GM18511 (cell line): ENCODE data around the gene AUTS2.

ENCODE experiments used
- ATAC-seq: cut with Tn5 transposase; IDR thresholded peaks from one replicate; pipeline ENCODE4 v1.9.1; 2021; ENCODE audit warnings: mild to moderate bottlenecking, moderate library complexity; ENCODE audit not compliant: unreplicated experiment

AUTS2 gene

DNA sequence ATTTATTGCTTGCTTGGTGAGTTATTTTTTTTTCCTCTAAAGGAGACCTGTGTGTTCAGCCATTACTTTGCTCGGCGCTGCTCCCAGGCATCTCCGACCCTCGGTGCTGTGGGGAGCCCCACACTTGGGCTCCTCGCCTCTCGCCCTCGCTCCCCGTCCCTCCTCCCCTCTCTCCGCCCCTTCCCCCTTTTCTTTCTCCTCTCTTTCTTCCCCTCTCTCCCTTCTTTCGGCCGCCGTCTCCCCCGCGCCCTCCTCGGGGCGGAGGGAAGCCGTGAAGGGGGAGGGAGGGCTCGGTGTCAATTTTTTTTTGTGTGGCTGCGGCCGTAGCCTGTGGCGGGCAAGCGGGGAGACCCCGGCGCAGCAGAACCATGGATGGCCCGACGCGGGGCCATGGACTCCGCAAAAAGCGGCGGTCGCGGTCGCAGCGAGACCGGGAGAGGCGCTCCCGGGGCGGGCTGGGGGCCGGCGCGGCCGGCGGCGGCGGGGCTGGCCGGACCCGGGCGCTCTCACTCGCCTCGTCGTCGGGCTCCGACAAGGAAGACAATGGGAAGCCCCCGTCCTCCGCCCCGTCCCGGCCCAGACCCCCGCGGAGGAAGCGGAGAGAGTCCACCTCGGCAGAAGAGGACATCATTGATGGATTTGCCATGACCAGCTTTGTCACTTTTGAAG is 1.1 kb downstream of the AUTS2 start:
- no peak for ATAC-seq

DNA sequence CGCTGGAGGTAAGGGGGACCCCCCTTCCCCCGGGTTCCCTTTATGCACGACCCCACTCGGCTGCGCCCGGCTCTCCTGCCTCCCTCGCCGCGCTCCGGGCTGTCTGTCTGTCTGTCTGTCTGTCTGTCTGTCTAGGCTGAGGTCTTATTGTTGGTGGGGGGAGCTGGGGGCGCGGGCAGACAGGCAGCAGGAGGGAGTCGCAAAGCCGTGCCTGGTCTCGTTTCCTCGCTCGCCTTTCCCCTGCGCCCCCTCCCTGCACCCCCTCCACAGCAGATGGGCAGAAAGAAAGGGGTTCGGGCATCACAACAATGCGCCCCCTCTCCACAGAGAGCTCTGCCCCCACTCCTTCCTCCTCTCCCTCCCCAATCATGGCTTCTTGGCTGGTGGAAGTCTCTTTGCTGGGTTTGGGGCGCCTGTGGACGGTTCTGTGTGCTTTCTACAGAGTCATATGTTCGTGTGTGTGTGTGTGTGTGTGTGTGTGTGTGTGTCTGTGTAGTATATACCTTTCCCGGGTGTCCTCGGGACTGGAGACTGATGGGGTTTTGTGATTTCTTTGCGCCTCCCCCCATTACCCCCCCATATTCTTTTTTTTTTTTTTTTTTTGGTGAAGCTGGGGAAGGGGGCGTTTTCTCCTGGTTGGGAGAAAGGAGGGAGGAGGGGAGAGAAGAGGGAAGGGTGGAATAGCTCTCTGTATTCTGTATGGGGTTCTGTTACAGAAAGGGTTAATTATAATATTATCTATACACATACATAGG is 1.9 kb downstream of the AUTS2 start:
- ATAC-seq = no peak

DNA sequence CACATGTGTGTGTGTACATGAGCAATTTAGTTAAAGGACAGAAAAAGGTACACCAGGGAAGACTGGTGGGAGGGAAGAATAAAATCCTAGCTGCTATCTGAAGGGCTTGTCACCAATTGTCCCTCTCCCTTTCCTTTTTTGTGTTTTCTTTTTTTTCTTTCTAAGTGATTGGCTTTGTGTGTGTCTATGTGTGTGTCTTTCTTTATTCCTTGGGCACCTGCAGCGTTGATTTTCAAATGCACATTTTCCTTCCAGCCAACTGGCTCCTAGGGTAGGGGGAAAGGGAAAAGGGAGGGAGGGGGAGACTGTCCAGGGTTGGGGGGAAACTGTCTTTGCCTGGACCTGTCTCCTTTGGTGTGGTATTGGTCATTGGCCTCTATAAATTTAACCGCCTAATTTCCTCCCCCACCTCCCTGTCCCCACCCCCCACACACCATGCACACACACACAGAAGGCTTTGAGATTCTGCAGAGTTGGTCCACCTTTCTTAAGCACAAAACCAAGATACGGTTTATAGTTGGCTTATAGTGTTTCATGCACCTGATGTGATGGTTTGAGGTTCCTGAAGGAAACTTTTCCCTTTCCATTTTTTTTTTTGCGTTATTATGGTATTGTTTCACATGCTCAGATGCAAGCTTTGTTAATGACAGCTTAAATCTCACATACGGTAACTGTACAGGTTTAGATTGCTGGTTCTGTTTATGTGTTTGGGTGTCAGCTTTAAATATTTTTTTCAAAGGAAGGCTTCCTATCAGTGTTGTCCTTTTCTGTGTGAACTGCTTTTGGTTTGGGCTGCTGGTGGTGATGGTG is 2.6 kb downstream of the AUTS2 start:
- ATAC-seq = no peak

GRCh38 chr7:69602522-69602921 is 4.2 kb downstream of the AUTS2 start:
- ATAC-seq = no peak

DNA sequence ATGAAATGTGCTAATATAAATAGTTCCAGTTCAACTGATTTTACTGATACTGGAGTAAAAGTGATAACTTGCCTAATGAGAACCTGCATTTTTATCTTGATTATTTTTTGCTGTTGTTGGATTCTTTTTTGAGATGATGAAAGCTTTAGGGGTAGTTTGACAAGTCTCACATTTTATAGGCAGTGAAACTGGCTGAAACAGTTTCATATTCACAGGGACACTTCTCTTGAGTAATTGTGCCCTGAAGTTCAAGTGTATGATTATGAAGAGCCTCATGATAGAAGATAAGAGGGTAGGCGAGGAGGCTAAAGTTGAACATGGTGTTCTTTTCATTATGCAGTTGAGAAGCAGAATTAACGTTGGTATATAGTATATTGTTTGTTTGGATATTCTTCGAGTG is 5.1 kb downstream of the AUTS2 start:
- ATAC-seq = peak; percentile 55

DNA sequence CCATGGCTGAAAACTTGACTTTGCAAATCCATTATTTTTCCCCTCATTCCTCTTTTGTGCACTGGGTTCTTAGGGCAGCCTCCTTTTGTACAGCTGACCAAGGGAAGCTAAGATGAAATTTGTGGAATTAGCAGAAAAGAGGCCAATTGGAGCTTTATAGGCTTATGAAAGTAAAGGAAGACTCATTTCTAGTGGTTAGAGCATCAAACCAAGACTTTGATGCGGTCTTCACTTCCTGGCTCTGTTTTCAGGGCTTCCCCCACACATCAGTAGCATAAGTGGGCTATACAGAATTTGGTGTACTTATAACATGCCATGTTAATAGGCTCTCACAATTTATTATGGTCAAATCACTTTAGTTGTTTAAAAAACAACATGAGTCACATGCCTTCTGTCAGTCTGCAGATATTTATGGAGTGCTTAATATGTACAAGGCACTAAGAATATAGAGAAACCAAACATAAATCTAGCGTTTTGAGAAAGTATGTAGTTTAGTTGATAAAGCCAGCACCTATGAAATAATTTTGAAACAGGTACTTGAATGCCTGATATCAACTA is 5.7 kb downstream of the AUTS2 start:
- ATAC-seq = peak; percentile 86

DNA sequence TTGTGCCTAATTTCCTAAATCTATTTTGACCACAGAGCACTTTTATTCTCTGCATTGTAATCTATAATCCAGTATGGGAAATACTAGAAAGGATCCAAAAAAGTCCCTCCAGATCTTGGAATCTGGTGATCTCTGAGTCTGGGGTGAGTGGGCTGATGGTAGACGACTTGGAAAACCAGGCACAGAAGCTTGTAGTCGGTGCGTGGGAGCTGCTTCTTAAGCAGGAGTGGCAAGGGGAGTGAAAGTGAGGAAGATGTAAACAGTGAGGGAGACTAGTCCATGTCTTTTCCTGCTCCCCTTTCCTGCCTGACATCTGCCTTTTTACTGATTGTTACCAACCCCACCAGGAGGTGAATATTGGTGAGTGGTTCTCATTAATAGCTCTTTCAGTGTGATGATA is 6.8 kb downstream of the AUTS2 start:
- ATAC-seq = no peak

DNA sequence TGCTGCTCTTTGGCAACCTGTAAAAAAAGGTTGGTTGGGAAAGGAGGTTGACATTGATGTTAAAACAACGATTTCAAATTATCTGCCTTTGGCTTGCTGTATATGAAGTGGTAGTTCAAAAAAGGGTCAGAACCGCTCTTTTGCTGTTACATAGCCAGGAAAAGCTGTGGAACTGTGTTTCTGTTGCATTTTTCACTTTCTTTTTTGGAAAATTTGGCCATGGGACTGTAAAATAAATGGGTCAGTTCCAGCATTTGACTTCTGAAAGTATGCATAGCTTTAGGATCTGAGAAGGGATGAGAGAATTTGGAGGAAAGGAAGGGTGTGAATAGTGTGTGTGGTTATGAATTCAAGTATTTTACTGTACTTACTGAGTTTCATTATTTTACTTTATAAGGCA is 7.3 kb downstream of the AUTS2 start:
- no peak for ATAC-seq

GRCh38 chr7:69608049-69608448 is 9.8 kb downstream of the AUTS2 start:
- no peak for ATAC-seq

GRCh38 chr7:69608878-69609277 is 10.6 kb downstream of the AUTS2 start:
- ATAC-seq = no peak

DNA sequence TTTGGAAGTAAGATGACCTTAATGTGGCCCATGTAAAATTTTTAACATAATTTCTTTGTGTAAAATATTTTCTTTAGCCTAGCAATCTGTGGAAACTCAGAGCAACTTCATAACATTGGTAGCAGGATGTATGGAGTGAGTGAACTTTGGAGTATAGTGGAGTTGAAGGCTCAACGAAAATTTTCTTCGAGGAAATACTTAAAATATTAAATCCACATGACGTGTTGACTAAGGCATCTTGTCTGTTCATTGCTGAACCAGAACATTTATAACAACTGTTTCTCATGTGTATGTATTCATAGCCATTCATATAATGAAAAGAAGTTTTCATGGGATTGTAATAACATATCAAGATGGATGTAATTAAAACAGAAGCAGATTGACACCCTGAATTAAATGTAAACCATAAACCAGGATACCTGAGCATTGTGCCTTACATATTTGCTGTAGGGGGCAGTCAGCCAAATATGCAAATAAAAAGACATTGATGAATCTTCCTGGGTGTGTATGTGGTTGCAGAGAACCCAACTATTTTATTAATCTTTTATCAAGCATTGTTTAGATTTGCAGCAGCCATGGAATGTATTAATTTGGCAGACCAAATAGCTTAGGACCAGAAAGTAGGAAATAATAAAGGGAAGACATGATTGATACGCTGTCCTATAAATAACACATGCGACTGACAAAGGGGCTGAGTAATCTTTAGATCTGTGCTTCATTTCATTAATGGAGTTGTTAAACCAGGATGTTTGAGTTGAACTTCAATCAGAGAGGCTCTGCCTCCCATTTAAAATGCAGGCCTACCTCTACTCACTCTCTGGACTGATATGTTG is 11.5 kb downstream of the AUTS2 start:
- no peak for ATAC-seq

DNA sequence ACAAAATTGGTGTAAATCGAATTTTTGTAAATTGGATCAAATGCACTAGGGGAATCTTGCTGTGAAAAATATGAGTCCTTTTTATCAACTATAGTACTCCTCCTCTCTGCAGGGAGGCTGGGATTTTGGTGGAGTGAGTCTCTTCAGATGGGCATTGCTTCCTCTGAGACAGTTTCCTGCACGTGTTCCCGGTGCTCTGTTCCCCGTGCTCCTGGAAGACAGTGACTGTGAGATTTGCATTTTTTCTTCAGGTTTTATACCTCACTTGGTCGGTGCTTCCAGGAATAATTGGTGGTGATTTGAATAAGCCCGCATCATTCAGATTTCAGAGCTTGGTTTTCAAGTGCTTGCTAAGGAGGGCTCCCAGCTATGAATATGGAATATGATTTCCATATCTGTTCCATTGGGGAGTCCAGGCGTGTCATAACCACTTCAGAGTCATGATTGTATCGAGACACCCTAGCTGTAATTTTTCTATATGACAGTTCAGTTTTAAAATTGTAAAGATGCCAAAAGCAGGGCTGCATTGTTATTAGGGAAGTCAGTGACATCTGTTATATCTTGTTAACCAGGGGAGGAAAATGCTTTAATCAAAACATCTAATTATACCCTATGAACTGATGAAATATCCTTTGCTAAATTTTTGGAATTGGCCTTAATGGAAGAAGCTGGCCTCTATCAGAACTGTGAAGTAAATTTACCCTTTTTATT is 12.3 kb downstream of the AUTS2 start:
- no peak for ATAC-seq

- no peak for ATAC-seq
Measured at GRCh38 chr7:69612981-69613380, 14.7 kb downstream of the AUTS2 start.

GRCh38 chr7:69613846-69614245 is 15.6 kb downstream of the AUTS2 start:
- no peak for ATAC-seq

DNA sequence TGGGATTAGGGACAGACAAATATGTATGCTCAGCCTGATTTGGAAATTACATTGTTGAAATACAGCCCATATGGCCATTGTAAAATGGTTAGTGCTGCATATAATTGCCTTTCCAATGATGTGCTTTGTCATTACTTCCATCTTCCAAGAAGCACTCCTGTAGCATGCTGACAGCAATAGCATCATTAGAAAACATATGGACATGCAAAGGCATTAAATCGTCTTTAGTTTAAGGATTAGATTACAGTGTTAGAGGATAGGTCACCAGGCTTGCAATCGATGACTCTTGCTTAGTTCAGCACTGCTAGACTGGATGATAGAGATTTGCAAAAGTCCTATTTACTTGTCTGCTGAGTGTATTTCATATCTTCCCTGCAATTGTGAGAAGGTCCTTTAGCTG is 17.4 kb downstream of the AUTS2 start:
- ATAC-seq = no peak

DNA sequence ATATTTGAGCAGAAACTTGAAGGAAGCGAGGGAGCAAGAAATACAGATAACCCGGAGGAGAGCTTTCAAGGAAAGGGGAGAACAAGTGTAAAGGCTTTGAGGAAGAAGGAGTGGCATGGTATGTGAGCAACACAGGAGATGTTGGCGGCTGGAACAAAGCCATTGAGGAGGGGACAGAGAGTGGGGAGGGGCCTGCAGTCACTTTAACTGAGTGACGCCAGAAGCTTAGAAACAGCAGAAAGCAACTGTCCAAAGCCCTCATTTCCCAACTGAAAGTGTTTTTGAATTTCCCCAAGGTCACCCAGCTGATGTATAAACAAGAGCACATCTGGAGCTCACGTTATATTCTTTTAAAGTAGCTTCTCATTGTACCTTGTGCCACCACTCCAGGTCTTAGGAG is 19.1 kb downstream of the AUTS2 start:
- no peak for ATAC-seq

GRCh38 chr7:69619054-69619453 is 20.8 kb downstream of the AUTS2 start:
- no peak for ATAC-seq

DNA sequence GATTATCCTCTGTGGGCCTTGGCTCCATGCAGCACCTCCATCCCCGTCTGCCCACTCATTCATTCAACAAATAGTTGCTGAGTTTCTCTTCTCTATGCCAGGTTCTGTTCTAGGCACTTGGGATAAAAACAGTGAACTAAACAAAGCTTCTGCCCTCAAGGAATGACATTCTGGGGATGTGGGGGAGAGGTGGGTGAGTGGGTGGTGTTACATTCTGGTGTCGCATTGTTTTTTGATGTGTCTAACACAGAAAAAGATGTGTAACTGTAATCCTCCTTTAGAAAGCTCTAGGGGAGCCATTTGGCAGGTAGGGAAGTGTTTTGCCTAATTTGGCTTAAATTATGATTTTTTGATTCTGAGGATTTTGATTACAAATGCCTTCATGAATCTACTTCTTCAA is 21.4 kb downstream of the AUTS2 start:
- no peak for ATAC-seq

DNA sequence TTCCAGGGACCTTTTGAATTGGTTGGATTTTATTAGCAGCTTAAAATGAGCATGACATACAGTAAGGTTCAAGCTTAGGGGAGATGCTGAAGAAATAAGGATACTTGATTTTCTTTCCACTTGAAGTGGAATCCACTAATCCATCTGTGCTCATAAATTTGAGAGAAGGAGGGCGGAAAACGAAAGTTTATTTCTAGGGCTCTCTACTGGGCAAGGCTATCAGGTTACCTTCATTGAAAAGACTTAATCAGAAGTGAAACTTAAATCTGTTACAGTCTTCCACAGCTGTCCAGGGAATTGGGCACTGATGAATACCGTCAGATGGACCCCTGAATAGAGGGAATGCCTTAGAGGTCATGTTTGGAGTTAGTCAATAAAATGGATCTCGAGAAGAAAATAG is 21.8 kb downstream of the AUTS2 start:
- no peak for ATAC-seq

DNA sequence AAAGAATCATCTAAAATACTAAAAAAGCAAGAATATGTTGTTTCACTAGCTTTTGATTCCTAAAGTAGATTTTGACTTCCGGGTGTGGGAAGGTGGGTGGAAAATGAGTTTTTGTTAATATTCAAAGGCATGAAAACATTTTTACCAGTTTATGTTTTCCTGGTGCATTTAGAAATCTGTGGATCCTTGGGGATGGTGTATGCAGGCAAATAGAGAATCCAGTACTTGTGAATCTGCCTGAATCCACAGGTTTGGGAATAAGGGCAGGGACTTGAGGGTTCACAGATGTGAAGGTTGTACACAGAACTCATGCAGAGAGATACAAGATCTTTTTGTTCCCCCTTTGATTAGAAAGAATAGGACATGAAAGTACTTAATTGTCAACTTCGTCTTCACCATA is 22.4 kb downstream of the AUTS2 start:
- no peak for ATAC-seq
